Measurements from ENCODE around the gene TMX2. TPM values are rescaled to one million over a fixed set of nuclear protein-coding genes. Genes with fewer than 3 reads are reported as not detected.

Gene TMX2
- polyA plus RNA-seq, 3 donors: 28.9 to 71.6 (median 52.9) TPM

DNA sequence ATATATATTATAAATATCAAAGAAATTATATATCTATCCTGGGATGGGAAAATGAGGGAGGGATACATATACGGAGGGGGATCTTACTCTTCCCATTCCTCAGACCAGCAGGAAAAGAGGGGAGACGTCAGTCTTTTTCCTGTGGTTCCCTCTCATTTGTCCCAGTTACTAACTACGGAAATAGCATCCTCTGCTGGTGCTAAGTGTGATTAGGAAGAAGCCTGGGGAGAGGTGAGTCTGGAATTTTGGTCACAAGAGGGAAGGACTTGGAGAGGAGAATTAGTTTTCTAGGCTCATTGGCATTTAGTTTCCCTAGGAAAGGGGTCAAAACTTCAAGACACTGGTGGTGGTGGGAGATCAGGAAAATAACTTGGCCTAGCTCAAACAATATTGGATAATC lies 12.0 kb upstream of the TMX2 start:
- no peak overlapping the region for H3K27ac Mint-ChIP-seq
- Histone ChIP-seq H3K4me2 (replicated peaks; ENCODE audit: extremely low read depth, low read length, poor library complexity, severe bottlenecking) (no peak overlapping the region), H3K27ac (ENCODE audit: low read depth in 1 of 2, low read length in 2 of 2) (no peak overlapping the region), H3K4me3 (replicated peaks in 1 of 3; ENCODE audit: low read depth in 2 of 3, low read length in 3 of 3) (no peak overlapping the region), H3K36me3 (replicated peaks in 1 of 2; ENCODE audit: control insufficient read depth in 1 of 2, insufficient read depth in 2 of 2, low read length in 2 of 2) (peaks cover 74 to 87% of the 10 kb centered on the region in 2 donors), H3K9ac (ENCODE audit: insufficient read depth, low read length, poor library complexity, severe bottlenecking) (no peak overlapping the region), H3K4me1 (ENCODE audit: control insufficient read depth in 1 of 2, insufficient read depth in 2 of 2, low read length in 2 of 2) (no peaks in the 10 kb centered on the region), H3K79me2 (ENCODE audit: insufficient read depth, low read length) (no peaks in the 10 kb centered on the region), H4K20me1 (ENCODE audit: insufficient read depth, low read length) (peaks cover 20% of the 10 kb centered on the region), H2AFZ (ENCODE audit: insufficient read depth, low read depth, low read length, poor library complexity, severe bottlenecking) (no peak overlapping the region), H3K27me3 (ENCODE audit: control insufficient read depth in 2 of 2, insufficient read depth in 2 of 2, low read length in 2 of 2) (no peaks in the 10 kb centered on the region), H3K9me3 (replicated peaks in 1 of 2; ENCODE audit: control insufficient read depth in 1 of 2, insufficient read depth in 1 of 2, low read length in 2 of 2) (no peaks in the 10 kb centered on the region)
- peaks cover 0 to 2% (median 0%) of the 10 kb centered on the region in 3 donors for H3K27me3 Mint-ChIP-seq (ENCODE audit: low read depth in 3 of 3)
- H3K36me3 Mint-ChIP-seq: peaks cover 67 to 90% of the 10 kb centered on the region in 2 donors
- TF ChIP-seq, protein P1, sequence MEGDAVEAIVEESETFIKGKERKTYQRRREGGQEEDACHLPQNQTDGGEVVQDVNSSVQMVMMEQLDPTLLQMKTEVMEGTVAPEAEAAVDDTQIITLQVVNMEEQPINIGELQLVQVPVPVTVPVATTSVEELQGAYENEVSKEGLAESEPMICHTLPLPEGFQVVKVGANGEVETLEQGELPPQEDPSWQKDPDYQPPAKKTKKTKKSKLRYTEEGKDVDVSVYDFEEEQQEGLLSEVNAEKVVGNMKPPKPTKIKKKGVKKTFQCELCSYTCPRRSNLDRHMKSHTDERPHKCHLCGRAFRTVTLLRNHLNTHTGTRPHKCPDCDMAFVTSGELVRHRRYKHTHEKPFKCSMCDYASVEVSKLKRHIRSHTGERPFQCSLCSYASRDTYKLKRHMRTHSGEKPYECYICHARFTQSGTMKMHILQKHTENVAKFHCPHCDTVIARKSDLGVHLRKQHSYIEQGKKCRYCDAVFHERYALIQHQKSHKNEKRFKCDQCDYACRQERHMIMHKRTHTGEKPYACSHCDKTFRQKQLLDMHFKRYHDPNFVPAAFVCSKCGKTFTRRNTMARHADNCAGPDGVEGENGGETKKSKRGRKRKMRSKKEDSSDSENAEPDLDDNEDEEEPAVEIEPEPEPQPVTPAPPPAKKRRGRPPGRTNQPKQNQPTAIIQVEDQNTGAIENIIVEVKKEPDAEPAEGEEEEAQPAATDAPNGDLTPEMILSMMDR (IDR thresholded peaks at IDR 0.05): no peak
- H3K4me1 Mint-ChIP-seq: no peaks in the 10 kb centered on the region
- no peak overlapping the region for H3K4me3 Mint-ChIP-seq
- no peak for DNase-seq
- intact Hi-C loops (cut with micrococcal nuclease): loop anchor here in 1 of 2 donors (10.0 kb wide), 1 partner anchor 166 kb away; the partner anchor contains the start of genes SMTNL1 and TIMM10
- WGBS (ENCODE audit: insufficient coverage): no CpG with 5 or more reads among the region's 3 CpGs
- peaks cover 0 to 2% (median 0%) of the 10 kb centered on the region in 7 donors for H3K9me3 Mint-ChIP-seq

DNA sequence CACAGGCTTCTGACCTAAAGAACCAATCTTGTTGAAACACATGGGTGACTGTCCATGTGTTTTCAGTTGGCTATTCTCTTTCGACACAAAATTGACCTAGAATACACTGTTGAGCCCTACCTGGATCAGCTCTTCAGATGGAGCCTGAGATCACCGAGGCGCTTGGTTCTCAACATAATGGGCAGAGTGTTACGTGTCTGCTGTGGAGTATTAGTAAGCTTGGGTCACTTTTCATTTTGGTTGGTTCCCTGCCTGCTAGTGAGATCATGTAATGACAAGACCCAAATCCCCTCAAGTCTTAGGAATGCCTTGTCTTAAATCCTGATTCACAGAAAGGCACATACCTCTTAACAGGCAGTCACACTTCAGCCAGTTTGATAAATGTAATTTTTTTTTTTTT lies 9.1 kb upstream of the TMX2 start:
- H3K9me3 ChIP-seq (replicated peaks in 1 of 2; ENCODE audit: control insufficient read depth in 1 of 2, insufficient read depth in 1 of 2, low read length in 2 of 2): no peaks in the 10 kb centered on the region
- Mint-ChIP-seq H3K4me1 (peaks cover 1% of the 10 kb centered on the region), H3K27ac (no peak overlapping the region), H3K9me3 (peaks cover 0 to 2% (median 0%) of the 10 kb centered on the region in 7 donors), H3K27me3 (ENCODE audit: low read depth in 3 of 3) (peaks cover 0 to 2% (median 0%) of the 10 kb centered on the region in 3 donors), H3K36me3 (peaks cover 53 to 68% of the 10 kb centered on the region in 2 donors), H3K4me3 (no peak overlapping the region)
- no peak overlapping the region for H3K4me2 ChIP-seq (replicated peaks; ENCODE audit: extremely low read depth, low read length, poor library complexity, severe bottlenecking)
- no peak for DNase-seq
- peaks cover 25% of the 10 kb centered on the region for H4K20me1 ChIP-seq (ENCODE audit: insufficient read depth, low read length)
- no peak overlapping the region for H3K27ac ChIP-seq (ENCODE audit: low read depth in 1 of 2, low read length in 2 of 2)
- no peak overlapping the region for H3K9ac ChIP-seq (ENCODE audit: insufficient read depth, low read length, poor library complexity, severe bottlenecking)
- peaks cover 54 to 67% of the 10 kb centered on the region in 2 donors for H3K36me3 ChIP-seq (replicated peaks in 1 of 2; ENCODE audit: control insufficient read depth in 1 of 2, insufficient read depth in 2 of 2, low read length in 2 of 2)
- no peaks in the 10 kb centered on the region for H3K4me1 ChIP-seq (ENCODE audit: control insufficient read depth in 1 of 2, insufficient read depth in 2 of 2, low read length in 2 of 2)
- peaks cover 13% of the 10 kb centered on the region for H3K79me2 ChIP-seq (ENCODE audit: insufficient read depth, low read length)
- no peak overlapping the region for H3K4me3 ChIP-seq (replicated peaks in 1 of 3; ENCODE audit: low read depth in 2 of 3, low read length in 3 of 3)
- WGBS (ENCODE audit: insufficient coverage): 100% methylated on average over 3 of the region's 4 CpGs
- TF ChIP-seq, protein P1 (IDR thresholded peaks at IDR 0.05): no peak
- no peak overlapping the region for H2AFZ ChIP-seq (ENCODE audit: insufficient read depth, low read depth, low read length, poor library complexity, severe bottlenecking)
- no peaks in the 10 kb centered on the region for H3K27me3 ChIP-seq (ENCODE audit: control insufficient read depth in 2 of 2, insufficient read depth in 2 of 2, low read length in 2 of 2)
- intact Hi-C loops (cut with micrococcal nuclease): loop anchor here in 1 of 2 donors (10.0 kb wide), 1 partner anchor 169 kb away; the partner anchor contains the start of genes SMTNL1 and TIMM10
